D721Med (cell line): ENCODE data around the gene C2orf42.

Source experiments
- DNase-seq: peaks from one replicate; pipeline ENCODE4 v3.0.0; 2011; ENCODE audit warnings: low spot score; ENCODE audit not compliant: insufficient read length
- FAIRE-seq: peaks from 2 replicates; lab custom pipeline; 2011; peaks lifted over from hg19 to GRCh38; lab: Jason Lieb, UNC
- CTCF ChIP-seq: IDR thresholded peaks from 2 replicates; pipeline ENCODE4 v1.5.1; 2012; ENCODE audit warnings: mild to moderate bottlenecking, control low read depth; ENCODE audit not compliant: insufficient read depth; ENCODE audit errors: missing control alignments

The C2orf42 gene

GRCh38 chr2:70124983-70125480 is 65.8 kb downstream of the C2orf42 start:
- FAIRE-seq (no peak), DNase-seq (no peak)
- TF ChIP-seq CTCF: no peak

- DNase-seq: no peak
- no peak for TF ChIP-seq CTCF
- FAIRE-seq: no peak
Measured at GRCh38 chr2:70123829-70124116, 67.0 kb downstream of the C2orf42 start.

GRCh38 chr2:70123051-70123828 is 67.6 kb downstream of the C2orf42 start:
- TF ChIP-seq CTCF: no peak
- no peak for FAIRE-seq

GRCh38 chr2:70122470-70122869 is 68.3 kb downstream of the C2orf42 start:
- DNase-seq: no peak
- TF ChIP-seq CTCF: no peak
- no peak for FAIRE-seq

More at GRCh38 chr2:70123051-70123828, 67.6 kb downstream of the C2orf42 start:
- DNase-seq: no peak

GRCh38 chr2:70121627-70122372 is 69.0 kb downstream of the C2orf42 start:
- no peak for TF ChIP-seq CTCF
- FAIRE-seq (no peak), DNase-seq (no peak)

GRCh38 chr2:70118798-70119454 is 71.9 kb downstream of the C2orf42 start:
- no peak for FAIRE-seq
- no peak for DNase-seq

More at GRCh38 chr2:70118798-70119454, 71.9 kb downstream of the C2orf42 start:
- no peak for TF ChIP-seq CTCF
